Trophoblast cell (in vitro differentiated cells and primary cell): ENCODE results near the gene ZNF701.
"Not testable (repeated sequence)": the region's sequence is repeated elsewhere in the genome, so short reads cannot be mapped to it uniquely, and the experiment has no call there.

Experiments
- DNase-seq, 2 donors: peaks; one replicate each; pipeline ENCODE4 v3.0.0-alpha.2; 2016
- H2AFZ ChIP-seq: 2 replicates; pipeline ENCODE4 v1.6.1; 2013; ENCODE audit warnings: low read length, moderate library complexity, mild to moderate bottlenecking; ENCODE audit not compliant: insufficient read depth, poor library complexity
- H2AK5ac ChIP-seq: 2 replicates; pipeline ENCODE4 v1.6.1; 2013; ENCODE audit warnings: mild to moderate bottlenecking, low read length
- H2BK120ac ChIP-seq: 2 replicates; pipeline ENCODE4 v1.6.1; 2013; ENCODE audit warnings: low read length, mild to moderate bottlenecking, moderate library complexity; ENCODE audit not compliant: insufficient read depth, poor library complexity
- H2BK12ac ChIP-seq: 2 replicates; pipeline ENCODE4 v1.6.1; 2013; ENCODE audit warnings: mild to moderate bottlenecking, low read length, moderate library complexity
- H2BK5ac ChIP-seq: 2 replicates; pipeline ENCODE4 v1.6.1; 2013; ENCODE audit warnings: low read length, low read depth, moderate library complexity, mild to moderate bottlenecking; ENCODE audit not compliant: poor library complexity
- H3K14ac ChIP-seq: 2 replicates; pipeline ENCODE4 v1.6.1; 2013; ENCODE audit warnings: mild to moderate bottlenecking, low read length
- H3K18ac ChIP-seq: 2 replicates; pipeline ENCODE4 v1.6.1; 2013; ENCODE audit warnings: mild to moderate bottlenecking, low read length
- H3K23ac ChIP-seq: 2 replicates; pipeline ENCODE4 v1.6.1; 2013; ENCODE audit warnings: low read length
- H3K27ac ChIP-seq: 2 replicates; pipeline ENCODE4 v1.5.1; 2013; ENCODE audit warnings: low read depth, mild to moderate bottlenecking, inconsistent platforms, low read length, moderate library complexity
- H3K27me3 ChIP-seq: 2 replicates; pipeline ENCODE4 v1.6.1; 2013; ENCODE audit warnings: inconsistent platforms, mild to moderate bottlenecking, low read length, moderate library complexity; ENCODE audit not compliant: insufficient read depth
- H3K36me3 ChIP-seq, 2 experiments: 1 replicate in 1 of 2; 2 replicates in 1 of 2; pipeline ENCODE4 v1.6.1; 2013; ENCODE audit warnings: low read length in 2 of 2, mild to moderate bottlenecking in 2 of 2, moderate library complexity in 1 of 2; ENCODE audit not compliant: insufficient read depth in 2 of 2, control insufficient read depth in 1 of 2
- H3K4ac ChIP-seq: 2 replicates; pipeline ENCODE4 v1.6.1; 2013; ENCODE audit warnings: low read depth, mild to moderate bottlenecking, low read length, moderate library complexity
- H3K4me1 ChIP-seq, 2 experiments: 1 replicate in 1 of 2; 2 replicates in 1 of 2; pipeline ENCODE4 v1.6.1; 2013; ENCODE audit warnings: low read length in 2 of 2, mild to moderate bottlenecking in 2 of 2, moderate library complexity in 1 of 2; ENCODE audit not compliant: insufficient read depth in 2 of 2, control insufficient read depth in 1 of 2
- H3K4me2 ChIP-seq: 2 replicates; pipeline ENCODE4 v1.6.1; 2013; ENCODE audit warnings: inconsistent platforms, mild to moderate bottlenecking, low read length, moderate library complexity
- H3K4me3 ChIP-seq: 2 replicates; pipeline ENCODE4 v1.5.1; 2013; ENCODE audit warnings: mild to moderate bottlenecking, low read depth, low read length, inconsistent platforms
- H3K79me1 ChIP-seq: one replicate; pipeline ENCODE4 v1.6.1; 2013; ENCODE audit warnings: low read length
- H3K79me2 ChIP-seq: 2 replicates; pipeline ENCODE4 v1.6.1; 2013; ENCODE audit warnings: low read length, mild to moderate bottlenecking; ENCODE audit not compliant: control insufficient read depth, insufficient read depth, poor library complexity
- H3K9ac ChIP-seq: 2 replicates; pipeline ENCODE4 v1.6.1; 2013; ENCODE audit warnings: mild to moderate bottlenecking, low read length
- H3K9me3 ChIP-seq: 2 replicates; pipeline ENCODE4 v1.6.1; 2013; ENCODE audit warnings: low read depth, mild to moderate bottlenecking, control low read depth, inconsistent platforms, low read length; ENCODE audit not compliant: insufficient read depth
- H4K12ac ChIP-seq: 2 replicates; pipeline ENCODE4 v1.6.1; 2013; ENCODE audit warnings: low read depth, mild to moderate bottlenecking, low read length, moderate library complexity
- H4K8ac ChIP-seq: 2 replicates; pipeline ENCODE4 v1.6.1; 2013; ENCODE audit warnings: low read depth, mild to moderate bottlenecking, low read length, moderate library complexity
- H4K91ac ChIP-seq: one replicate; pipeline ENCODE4 v1.6.1; 2013; ENCODE audit warnings: low read depth, mild to moderate bottlenecking, low read length, moderate library complexity
- WGBS: extraction: QIAGEN DNeasy Blood & Tissue Kit; methylation state at CpG from one replicate; pipeline ENCODE4 v1.1.7; 2013; ENCODE audit warnings: missing lambda C conversion rate; ENCODE audit not compliant: insufficient read length, insufficient coverage; ENCODE audit errors: extremely low coverage; 5-methylcytosine and 5-hydroxymethylcytosine counted together

Gene ZNF701

DNA sequence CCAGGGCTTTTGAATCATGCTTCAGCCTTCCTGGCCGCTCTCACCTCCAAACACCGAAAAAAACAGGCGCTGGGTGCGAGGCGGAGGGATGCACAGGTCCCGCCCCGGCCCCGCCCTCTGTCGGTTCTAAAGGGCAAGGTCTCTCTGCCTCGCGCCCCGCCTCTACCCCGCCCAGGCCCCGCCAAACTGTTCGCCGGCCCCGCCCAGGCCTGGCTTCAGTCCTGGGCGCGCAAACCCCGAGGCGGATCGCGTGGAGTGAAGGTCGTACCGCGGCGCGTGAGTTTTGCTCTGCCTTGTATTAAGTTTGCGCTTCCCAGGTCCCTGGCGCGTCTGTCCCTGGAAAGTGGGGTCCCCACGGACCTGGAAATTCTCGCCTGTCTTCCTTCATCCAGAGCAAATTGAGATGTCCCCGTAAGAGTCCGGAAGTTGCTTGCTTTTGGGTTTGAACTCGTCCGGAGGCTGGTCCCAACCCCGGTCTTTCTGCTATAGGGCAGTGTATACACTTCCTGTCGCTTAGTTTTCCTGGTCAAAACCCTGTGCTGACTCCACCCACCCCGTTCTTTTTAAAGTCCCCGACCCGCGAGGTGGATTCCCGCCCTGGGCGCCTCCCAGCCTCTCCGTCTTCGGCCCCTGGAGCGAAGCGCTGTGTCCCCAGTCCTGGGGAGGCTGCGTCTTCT lies 34.2 kb upstream of the ZNF701 start:
- Histone ChIP-seq H3K79me2 (peaks cover 2% of the 10 kb centered on the region), H3K18ac (peak overlapping the region; percentile 72), H4K8ac (peak overlapping the region; percentile 54), H3K14ac (peak overlapping the region; percentile 74), H3K27me3 (no peaks in the 10 kb centered on the region), H3K4me3 (peak overlapping the region; percentile 73), H3K9me3 (no peaks in the 10 kb centered on the region), H3K9ac (peak overlapping the region; percentile 77), H3K4ac (peak overlapping the region; percentile 70), H4K12ac (no peak overlapping the region), H3K27ac (peak overlapping the region; percentile 55), H2BK12ac (peak overlapping the region; percentile 20), H3K4me1 (peaks cover 7% of the 10 kb centered on the region in 2 experiments), H3K36me3 (peaks cover 2 to 4% of the 10 kb centered on the region in 2 experiments), H3K4me2 (peak overlapping the region; percentile 97), H3K79me1 (peaks cover 4% of the 10 kb centered on the region), H2BK120ac (peak overlapping the region; percentile 39), H3K23ac (no peak overlapping the region), H2BK5ac (peak overlapping the region; percentile 71), H2AFZ (peak overlapping the region; percentile 61), H2AK5ac (no peak overlapping the region), H4K91ac (peak overlapping the region; percentile 32)
- no CpG with 5 or more reads among the region's 50 CpGs for WGBS
- DNase-seq: peak; percentile 80 to 84

DNA sequence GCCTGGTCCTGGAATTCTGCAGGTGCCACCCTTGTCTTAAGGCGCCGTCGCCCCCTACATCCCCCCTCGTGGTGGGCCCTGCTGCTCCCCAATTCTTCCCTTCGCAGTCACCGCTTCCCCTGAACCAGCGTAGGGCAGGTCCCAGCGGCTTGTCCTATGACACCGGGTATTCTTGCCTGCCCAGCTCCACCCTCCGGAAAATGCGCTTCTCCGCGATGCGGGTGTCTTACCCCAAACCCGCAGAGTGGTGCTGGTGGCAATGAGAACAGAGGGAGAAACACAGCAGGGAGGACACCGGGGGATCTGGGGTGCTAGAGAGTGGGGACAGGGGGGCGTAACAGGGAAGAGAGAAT lies 33.7 kb upstream of the ZNF701 start:
- Histone ChIP-seq H2AK5ac (no peak overlapping the region), H3K27me3 (no peaks in the 10 kb centered on the region), H2BK120ac (no peak overlapping the region), H2BK12ac (peak overlapping the region; percentile 20), H4K91ac (peak overlapping the region; percentile 32), H3K9me3 (no peaks in the 10 kb centered on the region), H3K79me2 (peaks cover 2% of the 10 kb centered on the region), H4K12ac (no peak overlapping the region), H3K4me1 (peaks cover 7% of the 10 kb centered on the region in 2 experiments), H2BK5ac (no peak overlapping the region), H3K14ac (peak overlapping the region; percentile 74), H3K9ac (peak overlapping the region; percentile 77), H3K4ac (peak overlapping the region; percentile 70), H3K18ac (peak overlapping the region; percentile 72), H3K79me1 (peaks cover 4% of the 10 kb centered on the region), H4K8ac (peak overlapping the region; percentile 49), H3K23ac (no peak overlapping the region), H3K4me2 (peak overlapping the region; percentile 97), H3K4me3 (peak overlapping the region; percentile 73), H3K27ac (peak overlapping the region; percentile 55), H3K36me3 (peaks cover 2 to 4% of the 10 kb centered on the region in 2 experiments), H2AFZ (no peak overlapping the region)
- DNase-seq: peak; percentile 35 to 51
- WGBS: no CpG with 5 or more reads among the region's 17 CpGs

DNA sequence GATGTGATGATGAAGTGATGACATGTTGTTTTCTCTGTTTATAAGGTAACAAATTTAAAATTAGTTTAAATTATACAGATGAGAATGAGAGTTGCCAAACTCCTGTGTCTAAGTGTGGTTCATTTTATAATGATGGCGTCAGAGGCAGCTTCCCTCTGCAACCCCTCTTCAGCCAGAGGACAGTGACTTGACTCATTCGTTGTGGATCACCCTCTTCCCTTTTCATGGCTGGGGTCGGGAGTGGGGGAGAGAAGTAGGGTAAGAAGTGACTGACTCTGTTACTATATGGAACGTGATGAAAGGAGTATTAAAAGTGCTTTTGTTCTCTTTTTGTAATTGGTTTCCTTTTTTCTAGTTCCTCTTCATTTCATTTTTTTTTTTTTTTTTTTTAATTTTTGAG lies 31.3 kb upstream of the ZNF701 start:
- H3K4me2 ChIP-seq, H3K14ac ChIP-seq, H3K36me3 ChIP-seq, H3K4ac ChIP-seq, H2BK120ac ChIP-seq, H3K9me3 ChIP-seq, H3K79me1 ChIP-seq, H3K4me3 ChIP-seq, H2BK5ac ChIP-seq, H3K27me3 ChIP-seq, H3K18ac ChIP-seq, H2AFZ ChIP-seq, H3K79me2 ChIP-seq, H2BK12ac ChIP-seq, H4K8ac ChIP-seq, H3K27ac ChIP-seq, H3K4me1 ChIP-seq, DNase-seq, H4K12ac ChIP-seq, H2AK5ac ChIP-seq, H3K23ac ChIP-seq, H3K9ac ChIP-seq, H4K91ac ChIP-seq: not testable (repeated sequence)
- WGBS: no CpG with 5 or more reads among the region's 4 CpGs

DNA sequence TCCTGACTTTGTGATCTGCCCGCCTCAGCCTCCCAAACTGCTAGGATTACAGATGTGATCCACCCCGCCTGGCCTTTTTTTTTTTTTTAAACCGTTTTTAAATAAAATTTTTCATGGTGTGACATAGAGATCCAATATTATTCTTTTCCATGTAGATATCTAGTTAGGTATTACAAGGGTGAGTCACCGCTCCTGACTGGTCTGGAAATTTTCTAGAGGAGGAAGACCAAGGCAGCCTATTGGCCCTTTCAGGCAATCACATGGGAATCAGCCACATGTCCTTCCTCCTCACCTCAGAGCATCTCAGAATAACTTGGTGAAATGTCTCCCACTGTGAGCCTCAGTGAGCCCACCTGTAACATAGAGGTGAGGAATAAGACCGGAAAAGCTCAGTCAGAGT lies 28.9 kb upstream of the ZNF701 start:
- not testable (repeated sequence) for H3K23ac ChIP-seq, H3K27ac ChIP-seq, H3K79me1 ChIP-seq, H2AFZ ChIP-seq, H3K9me3 ChIP-seq, H3K79me2 ChIP-seq, H2BK5ac ChIP-seq, H4K91ac ChIP-seq, H4K12ac ChIP-seq, H4K8ac ChIP-seq, H3K4me1 ChIP-seq, H3K14ac ChIP-seq, DNase-seq, H2BK120ac ChIP-seq, H3K27me3 ChIP-seq, H2BK12ac ChIP-seq, H2AK5ac ChIP-seq, H3K4ac ChIP-seq, H3K9ac ChIP-seq, H3K4me2 ChIP-seq, H3K4me3 ChIP-seq, H3K18ac ChIP-seq
- WGBS: no CpG with 5 or more reads among the region's 5 CpGs
- H3K36me3 ChIP-seq: peaks cover 18 to 21% of the 10 kb centered on the region in 2 experiments
